Measurements from ENCODE around the gene MAMSTR.
"Not testable (repeated sequence)": the region's sequence is repeated elsewhere in the genome, so short reads cannot be mapped to it uniquely, and the experiment has no call there.

MAMSTR gene

GRCh38 chr19:48683349-48683748 is 36.2 kb downstream of the MAMSTR start:
- peak; percentile 55 for DNase-seq

GRCh38 chr19:48681127-48681470 is 38.4 kb downstream of the MAMSTR start:
- DNase-seq, result peak; percentile 32

- no peak for DNase-seq
Measured at GRCh38 chr19:48680436-48681126, 38.9 kb downstream of the MAMSTR start.

- not testable (repeated sequence) for DNase-seq
Measured at GRCh38 chr19:48680006-48680405, 39.5 kb downstream of the MAMSTR start.

- DNase-seq, result no peak
Measured at GRCh38 chr19:48678201-48678600, 41.3 kb downstream of the MAMSTR start.

GRCh38 chr19:48676887-48677286 is 42.6 kb downstream of the MAMSTR start:
- no peak for DNase-seq

GRCh38 chr19:48676487-48676886 is 43.0 kb downstream of the MAMSTR start:
- DNase-seq, result no peak

- DNase-seq, result peak; percentile 87
Measured at GRCh38 chr19:48674921-48675824, 44.4 kb downstream of the MAMSTR start.

- DNase-seq, result no peak
Measured at GRCh38 chr19:48674216-48674809, 45.2 kb downstream of the MAMSTR start.

- no peak for DNase-seq
Measured at GRCh38 chr19:48673436-48674100, 46.0 kb downstream of the MAMSTR start.

- no peak for DNase-seq
Measured at GRCh38 chr19:48672994-48673393, 46.5 kb downstream of the MAMSTR start, which contains the start of gene NTN5. Gene NTN5 (minus strand): TSS chr19:48673017. CDS start chr19:48670986, 2,031 bp downstream.

GRCh38 chr19:48671446-48671995 is 48.0 kb downstream of the MAMSTR start:
- DNase-seq, result no peak

GRCh38 chr19:48670699-48671445 is 48.7 kb downstream of the MAMSTR start:
- DNase-seq, result no peak

GRCh38 chr19:48669903-48670668 is 49.4 kb downstream of the MAMSTR start:
- no peak for DNase-seq

- DNase-seq, result no peak
Measured at GRCh38 chr19:48668761-48669160, 50.8 kb downstream of the MAMSTR start.

- DNase-seq, result no peak
Measured at GRCh38 chr19:48668332-48668731, 51.2 kb downstream of the MAMSTR start.

GRCh38 chr19:48665786-48666185 is 53.7 kb downstream of the MAMSTR start:
- DNase-seq, result no peak

- DNase-seq, result no peak
Measured at GRCh38 chr19:48664476-48664875, 55.0 kb downstream of the MAMSTR start.

- no peak for DNase-seq
Measured at GRCh38 chr19:48663667-48664066, 55.9 kb downstream of the MAMSTR start.
